ENCODE measurements around the gene SIPA1L3.

The SIPA1L3 gene

DNA sequence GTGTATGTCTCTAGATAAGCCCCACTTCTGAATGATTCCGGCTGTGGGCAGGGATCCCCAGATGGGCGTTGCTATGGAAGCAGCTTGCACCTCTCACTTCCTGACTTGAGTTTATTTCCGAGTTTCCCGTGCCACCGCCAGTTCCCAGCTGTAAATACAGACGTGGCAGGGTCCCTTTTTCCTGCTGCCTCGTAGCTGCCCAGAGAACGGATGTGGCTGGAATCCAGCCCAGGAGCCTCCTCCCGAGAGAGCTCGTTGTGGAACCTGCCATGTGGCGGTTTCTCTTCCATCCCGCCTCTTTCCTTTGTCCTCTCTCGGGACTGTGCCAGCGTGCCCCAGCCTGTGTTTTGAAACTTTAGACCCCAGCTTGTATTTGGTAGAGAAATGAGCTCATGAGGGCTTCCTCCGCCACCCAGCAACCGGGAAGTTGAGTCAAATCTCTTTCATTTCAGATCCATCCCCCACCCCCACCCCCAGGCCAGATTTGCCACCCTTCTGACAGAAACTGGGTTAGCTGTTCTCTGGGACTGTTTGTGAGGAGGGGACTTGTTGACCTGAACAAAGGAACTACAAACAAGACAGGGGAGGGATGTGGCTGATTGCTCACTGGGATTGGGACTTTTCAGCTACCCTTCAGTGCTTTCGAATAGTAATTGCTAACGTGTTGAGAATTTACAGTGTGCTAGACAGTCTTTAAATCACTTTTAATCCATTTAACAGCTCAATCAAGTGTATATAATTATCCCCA, 96.6 kb downstream of the SIPA1L3 start:
- no peak for DNase-seq

- no peak for DNase-seq
These were observed 97.1 kb downstream of the SIPA1L3 start for GRCh38 chr19:38004186-38004520.

DNA sequence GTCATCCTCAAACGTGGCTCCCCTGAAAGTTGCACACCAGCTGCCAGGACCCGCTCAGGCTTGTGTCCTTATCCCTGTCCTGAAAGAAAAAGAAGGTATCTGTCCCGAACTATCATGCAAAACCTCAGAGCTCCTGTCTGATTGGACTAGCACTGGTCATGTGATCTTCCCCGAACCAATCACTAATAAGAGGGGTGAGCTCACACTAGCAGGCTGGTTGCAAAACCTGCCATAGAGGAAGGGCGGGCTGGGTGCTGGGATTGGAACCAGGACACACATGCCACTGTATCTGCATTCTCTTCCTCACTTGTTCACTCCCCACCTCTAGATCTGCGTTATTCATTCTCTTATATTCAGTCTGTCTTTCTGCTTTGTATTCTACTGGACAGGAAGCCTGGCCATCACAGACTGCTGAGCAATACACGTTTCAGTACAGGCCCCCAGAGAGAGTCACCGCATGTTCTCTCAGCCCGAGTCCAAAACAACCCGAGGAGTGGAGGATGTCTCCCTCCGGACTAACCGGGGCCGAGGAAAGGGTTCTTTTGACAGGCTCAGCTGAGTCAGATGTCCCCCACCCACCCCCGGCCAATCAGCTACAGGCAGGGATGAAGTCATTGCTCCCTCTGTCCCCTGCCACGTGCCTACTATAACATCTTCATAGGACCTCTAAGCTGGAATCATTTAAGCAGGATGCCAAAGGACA, 97.7 kb downstream of the SIPA1L3 start:
- no peak for DNase-seq

DNA sequence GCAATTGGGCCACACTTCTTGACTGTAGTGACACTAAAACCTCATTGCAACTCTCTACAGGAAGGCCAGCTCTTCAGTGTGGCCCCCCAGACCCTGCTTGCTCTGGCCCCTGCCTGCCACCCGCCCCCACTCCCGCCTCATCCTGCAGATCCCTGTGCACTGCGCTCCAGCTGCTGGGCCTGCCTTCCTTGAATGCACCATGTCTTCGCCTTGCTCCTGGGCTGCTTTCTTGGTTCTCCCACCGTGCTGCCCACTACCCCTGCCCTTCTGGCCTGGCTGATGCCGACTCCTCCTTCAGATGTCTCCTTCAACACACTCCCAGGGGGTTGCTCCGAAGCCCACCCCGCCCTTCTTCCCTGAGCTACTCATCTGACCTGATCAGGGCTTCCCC, 98.2 kb downstream of the SIPA1L3 start:
- DNase-seq, result no peak

DNA sequence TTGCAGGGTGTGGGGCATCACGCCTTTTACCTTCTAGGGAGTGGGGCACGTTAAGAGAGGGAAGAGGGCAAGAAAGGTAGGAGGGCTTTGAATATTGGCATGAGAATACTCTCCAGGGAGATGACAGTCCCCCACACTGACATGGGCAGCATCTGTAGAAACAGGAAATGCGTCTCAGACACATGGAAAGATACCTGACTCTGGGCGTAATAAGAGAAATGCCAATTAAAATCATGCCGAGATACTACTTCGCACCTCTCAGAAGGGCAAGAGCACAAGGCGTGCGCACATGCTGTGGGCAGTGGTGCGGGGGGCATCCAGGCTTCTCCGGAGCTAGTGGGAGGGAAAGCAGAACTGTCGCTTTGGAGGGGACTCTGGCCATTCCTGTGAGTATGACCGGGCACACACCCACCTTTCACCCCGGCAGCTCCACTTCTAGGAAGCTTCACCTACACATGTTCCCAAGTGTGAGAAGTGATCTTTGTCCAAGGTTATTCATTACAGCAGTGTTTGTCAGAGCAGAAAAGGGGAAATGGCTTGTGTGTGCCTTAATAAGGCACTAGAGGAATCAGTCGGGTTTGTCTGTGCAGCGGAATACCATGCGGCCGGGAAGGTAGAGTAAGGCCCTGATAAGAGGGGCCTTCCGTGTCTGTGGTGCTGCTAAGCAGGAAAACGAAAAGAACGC, 99.5 kb downstream of the SIPA1L3 start:
- no peak for DNase-seq

- no peak for DNase-seq
These were observed 102.7 kb downstream of the SIPA1L3 start for GRCh38 chr19:38009650-38010242.

GRCh38 chr19:38011426-38011825, 104.4 kb downstream of the SIPA1L3 start:
- DNase-seq, result no peak

GRCh38 chr19:38012290-38012689, 105.3 kb downstream of the SIPA1L3 start:
- no peak for DNase-seq

GRCh38 chr19:38012944-38013343, 105.9 kb downstream of the SIPA1L3 start:
- no peak for DNase-seq

- no peak for DNase-seq
These were observed 107.0 kb downstream of the SIPA1L3 start for GRCh38 chr19:38013913-38014580.

DNA sequence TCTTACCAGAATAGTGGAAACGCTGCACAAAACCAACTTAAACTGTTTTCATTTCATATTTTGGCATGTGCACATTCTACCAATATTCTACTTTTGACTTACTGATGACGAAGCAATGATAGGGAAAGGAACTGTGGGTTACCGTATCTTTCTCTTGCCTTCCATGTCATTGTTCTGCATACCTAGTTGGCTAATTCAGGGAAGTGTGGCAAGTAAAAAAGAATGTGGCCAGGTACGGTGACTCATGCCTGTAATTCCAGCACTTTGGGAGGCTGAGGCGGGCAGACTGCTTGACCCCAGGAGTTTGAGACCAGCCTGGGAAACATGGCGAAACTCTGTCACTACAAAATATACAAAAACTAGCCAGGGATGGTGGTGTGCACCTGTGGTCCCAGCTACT, 108.2 kb downstream of the SIPA1L3 start:
- DNase-seq, result no peak

DNA sequence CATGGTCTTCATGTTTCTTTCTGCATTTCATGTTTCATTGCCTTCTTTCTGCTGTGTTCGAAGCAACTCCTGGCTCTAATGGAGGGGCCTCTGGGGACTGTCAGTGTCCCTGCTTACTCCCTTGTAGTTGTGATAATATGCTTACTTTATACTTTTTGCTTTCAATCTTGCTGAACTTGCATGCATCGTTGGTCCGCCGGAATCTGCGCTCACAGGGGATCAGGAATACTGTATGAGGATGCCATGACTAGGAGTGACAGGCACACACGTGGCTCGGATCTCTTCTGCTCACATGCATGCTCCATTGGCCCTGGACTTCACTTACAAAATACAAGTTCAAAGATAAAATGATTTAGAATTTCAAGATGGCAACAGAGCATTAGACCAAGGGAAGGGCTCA, 108.8 kb downstream of the SIPA1L3 start:
- no peak for DNase-seq

DNA sequence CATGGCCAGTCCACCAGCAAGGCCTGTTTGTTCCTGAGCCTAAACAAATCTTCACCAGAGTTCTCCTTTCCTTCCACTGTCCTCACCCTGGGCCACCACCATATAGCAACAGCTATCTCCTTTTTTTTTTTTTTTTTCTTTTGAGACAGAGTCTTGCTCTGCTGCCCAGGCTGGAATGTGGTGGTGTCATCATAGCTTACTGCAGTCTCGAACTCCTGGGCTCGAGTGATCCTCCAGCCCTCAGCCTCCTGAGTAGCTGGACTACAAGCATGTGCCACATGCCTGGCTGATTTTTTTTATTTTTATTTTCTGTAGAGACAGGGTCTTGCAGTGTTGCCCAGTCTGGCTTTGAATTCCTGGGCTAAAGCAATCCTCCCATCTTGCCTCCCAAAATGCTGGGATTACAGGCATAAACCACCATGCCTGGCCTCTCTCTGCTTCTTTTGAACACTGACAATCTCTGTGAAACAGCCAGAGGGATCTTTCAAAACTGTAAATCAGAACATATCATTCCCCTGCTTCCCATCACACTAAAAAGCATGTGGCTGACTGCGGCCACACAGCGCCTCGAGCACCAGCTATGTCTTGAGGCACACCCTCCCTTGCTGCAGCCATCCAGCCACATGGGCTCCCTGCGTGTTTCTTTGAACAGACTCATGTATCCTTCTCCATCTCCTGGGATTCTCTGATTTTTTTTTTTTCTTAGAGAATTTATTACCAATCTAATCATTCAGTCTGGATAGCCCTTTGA, 110.6 kb downstream of the SIPA1L3 start:
- DNase-seq, result no peak

GRCh38 chr19:38018694-38019395, 111.8 kb downstream of the SIPA1L3 start:
- no peak for DNase-seq

- no peak for DNase-seq
These were observed 112.4 kb downstream of the SIPA1L3 start for GRCh38 chr19:38019396-38019724.

- DNase-seq, result no peak
These were observed 113.3 kb downstream of the SIPA1L3 start for GRCh38 chr19:38020311-38020710.

DNA sequence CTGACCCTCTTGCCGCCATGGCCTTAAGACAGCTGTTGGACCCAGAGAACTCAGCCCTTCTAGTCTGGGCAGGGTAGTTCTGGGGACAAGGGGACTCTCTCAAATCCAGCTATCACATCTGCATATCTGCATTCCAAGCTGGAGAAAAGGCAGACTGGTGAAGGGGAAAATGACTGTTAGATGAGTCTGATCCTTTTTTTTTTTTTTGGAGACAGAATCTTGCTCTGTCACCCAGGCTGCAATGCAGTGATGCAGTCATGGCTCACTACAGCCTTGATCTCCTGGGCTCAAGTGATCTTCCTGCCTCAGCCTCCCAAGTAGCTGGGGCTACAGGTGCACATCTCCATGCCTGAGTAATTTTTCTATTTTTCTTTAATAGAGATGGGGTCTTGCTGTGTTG, 114.3 kb downstream of the SIPA1L3 start:
- no peak for DNase-seq

GRCh38 chr19:38022791-38023670, 116.0 kb downstream of the SIPA1L3 start:
- no peak for DNase-seq

- DNase-seq, result no peak
These were observed 116.9 kb downstream of the SIPA1L3 start for GRCh38 chr19:38023671-38024541.
